DND-41 (cell line): ENCODE data around the gene LIPG.

Experiments
- EZH2 ChIP-seq: IDR thresholded peaks from 3 replicates; pipeline ENCODE4 v1.6.1; 2012; ENCODE audit warnings: borderline replicate concordance, low read depth, mild to moderate bottlenecking, moderate library complexity, low read length, inconsistent platforms; ENCODE audit not compliant: severe bottlenecking
- TF ChIP-seq, protein P1 (sequence below): IDR thresholded peaks from 2 replicates; pipeline ENCODE4 v1.5.1; 2012; ENCODE audit warnings: borderline replicate concordance, low read length, moderate library complexity, mild to moderate bottlenecking; ENCODE audit not compliant: poor library complexity, severe bottlenecking; ENCODE audit errors: extremely low read depth

DNA sequence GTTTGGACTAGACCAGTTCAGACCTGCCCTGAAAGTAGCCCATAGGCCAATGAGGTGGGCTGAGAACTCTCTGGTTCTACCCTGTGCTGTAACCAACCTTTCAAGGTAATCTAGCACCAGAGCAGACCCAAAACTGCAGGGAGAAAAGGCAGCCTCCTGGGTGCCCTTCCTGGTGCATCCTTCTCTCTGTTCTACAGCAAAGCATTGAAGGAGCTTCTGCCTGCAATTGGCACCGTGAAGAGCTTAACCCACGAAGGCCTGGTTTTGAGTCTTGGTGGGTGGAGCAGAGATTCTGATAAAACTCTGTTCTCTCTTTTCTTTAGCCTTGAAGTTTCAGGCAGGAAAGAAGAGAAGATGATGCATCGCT lies 55.5 kb downstream of the LIPG start:
- TF ChIP-seq, protein P1, sequence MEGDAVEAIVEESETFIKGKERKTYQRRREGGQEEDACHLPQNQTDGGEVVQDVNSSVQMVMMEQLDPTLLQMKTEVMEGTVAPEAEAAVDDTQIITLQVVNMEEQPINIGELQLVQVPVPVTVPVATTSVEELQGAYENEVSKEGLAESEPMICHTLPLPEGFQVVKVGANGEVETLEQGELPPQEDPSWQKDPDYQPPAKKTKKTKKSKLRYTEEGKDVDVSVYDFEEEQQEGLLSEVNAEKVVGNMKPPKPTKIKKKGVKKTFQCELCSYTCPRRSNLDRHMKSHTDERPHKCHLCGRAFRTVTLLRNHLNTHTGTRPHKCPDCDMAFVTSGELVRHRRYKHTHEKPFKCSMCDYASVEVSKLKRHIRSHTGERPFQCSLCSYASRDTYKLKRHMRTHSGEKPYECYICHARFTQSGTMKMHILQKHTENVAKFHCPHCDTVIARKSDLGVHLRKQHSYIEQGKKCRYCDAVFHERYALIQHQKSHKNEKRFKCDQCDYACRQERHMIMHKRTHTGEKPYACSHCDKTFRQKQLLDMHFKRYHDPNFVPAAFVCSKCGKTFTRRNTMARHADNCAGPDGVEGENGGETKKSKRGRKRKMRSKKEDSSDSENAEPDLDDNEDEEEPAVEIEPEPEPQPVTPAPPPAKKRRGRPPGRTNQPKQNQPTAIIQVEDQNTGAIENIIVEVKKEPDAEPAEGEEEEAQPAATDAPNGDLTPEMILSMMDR: no peak
- no peak for TF ChIP-seq EZH2
